KMS-11 (cell line): ENCODE data around the gene SAFB.

ENCODE experiments used
- H2AFZ ChIP-seq: fragments of 200-600 bp; sonication (generic); 2 replicates; pipeline ENCODE4 v1.6.1; 2016; ENCODE audit warnings: antibody characterized with exemption, mixed run types, low read depth
- H3K27ac ChIP-seq: fragments of 200-600 bp; sonication (generic); 2 replicates; pipeline ENCODE4 v1.6.1; 2016; ENCODE audit warnings: mild to moderate bottlenecking, mixed run types
- H3K27me3 ChIP-seq: fragments of 200-600 bp; sonication (generic); 2 replicates; pipeline ENCODE4 v1.6.1; 2017; ENCODE audit warnings: mild to moderate bottlenecking, low read depth, mixed run types, moderate library complexity; ENCODE audit not compliant: insufficient read depth
- H3K36me3 ChIP-seq: fragments of 200-600 bp; sonication (generic); 2 replicates; pipeline ENCODE4 v1.6.1; 2017; ENCODE audit warnings: mild to moderate bottlenecking, mixed run types; ENCODE audit not compliant: insufficient read depth
- H3K4me1 ChIP-seq: fragments of 200-600 bp; sonication (generic); 2 replicates; pipeline ENCODE4 v1.6.1; 2016; ENCODE audit warnings: mild to moderate bottlenecking, low read depth, mixed run types; ENCODE audit not compliant: poor library complexity, severe bottlenecking
- H3K4me2 ChIP-seq: fragments of 200-600 bp; sonication (generic); 2 replicates; pipeline ENCODE4 v1.7.0; 2016; ENCODE audit warnings: mild to moderate bottlenecking, mixed run types
- H3K4me3 ChIP-seq: fragments of 200-600 bp; sonication (generic); IDR thresholded peaks from 2 replicates; pipeline ENCODE4 v1.6.1; 2017; ENCODE audit warnings: low read depth, low read length, mixed read lengths; ENCODE audit not compliant: insufficient read depth
- H3K79me2 ChIP-seq: fragments of 200-600 bp; sonication (generic); 2 replicates; pipeline ENCODE4 v1.6.1; 2016; ENCODE audit warnings: low read depth, mixed run types; ENCODE audit not compliant: insufficient read depth
- H3K9ac ChIP-seq: fragments of 200-600 bp; sonication (generic); 2 replicates; pipeline ENCODE4 v1.6.1; 2016; ENCODE audit warnings: mild to moderate bottlenecking, mixed run types
- H4K20me1 ChIP-seq: fragments of 200-600 bp; sonication (generic); 2 replicates; pipeline ENCODE4 v1.6.1; 2016; ENCODE audit warnings: mild to moderate bottlenecking, mixed run types; ENCODE audit not compliant: insufficient read depth
- CTCF ChIP-seq: fragments of 200-600 bp; sonication (generic); conservative IDR thresholded peaks from 2 replicates; pipeline ENCODE4 v1.6.1; 2017; ENCODE audit warnings: low read depth, mild to moderate bottlenecking, antibody characterized with exemption, low read length, moderate library complexity, mixed read lengths

Gene SAFB

GRCh38 chr19:5671600-5671999, 48.7 kb downstream of the SAFB start:
- no peak overlapping the region for H3K9ac ChIP-seq
- no peak overlapping the region for H2AFZ ChIP-seq
- H3K4me3 ChIP-seq = no peak overlapping the region
- H3K27me3 ChIP-seq = no peaks in the 10 kb centered on the region
- H3K4me2 ChIP-seq = no peak overlapping the region
- H3K36me3 ChIP-seq = no peaks in the 10 kb centered on the region
- H3K27ac ChIP-seq = no peak overlapping the region
- TF ChIP-seq CTCF = no peak
- no peaks in the 10 kb centered on the region for H3K79me2 ChIP-seq
- H4K20me1 ChIP-seq = no peaks in the 10 kb centered on the region
- H3K4me1 ChIP-seq = no peaks in the 10 kb centered on the region

GRCh38 chr19:5672708-5673459, 50.0 kb downstream of the SAFB start:
- no peak overlapping the region for H3K9ac ChIP-seq
- no peak for TF ChIP-seq CTCF
- H3K4me3 ChIP-seq = no peak overlapping the region
- H3K79me2 ChIP-seq = no peaks in the 10 kb centered on the region
- no peaks in the 10 kb centered on the region for H3K27me3 ChIP-seq
- H3K36me3 ChIP-seq = no peaks in the 10 kb centered on the region
- H2AFZ ChIP-seq = no peak overlapping the region
- H3K4me2 ChIP-seq = no peak overlapping the region
- H3K4me1 ChIP-seq = no peaks in the 10 kb centered on the region
- H3K27ac ChIP-seq = no peak overlapping the region
- H4K20me1 ChIP-seq = no peaks in the 10 kb centered on the region

- Histone ChIP-seq H3K27me3 (no peaks in the 10 kb centered on the region), H3K27ac (no peak overlapping the region)
Observed at GRCh38 chr19:5673752-5674151, 50.9 kb downstream of the SAFB start.

GRCh38 chr19:5674714-5675113, 51.8 kb downstream of the SAFB start:
- no peak overlapping the region for H2AFZ ChIP-seq
- no peaks in the 10 kb centered on the region for H4K20me1 ChIP-seq
- no peak for TF ChIP-seq CTCF
- H3K27ac ChIP-seq = no peak overlapping the region
- H3K36me3 ChIP-seq = no peaks in the 10 kb centered on the region
- no peak overlapping the region for H3K9ac ChIP-seq
- H3K79me2 ChIP-seq = no peaks in the 10 kb centered on the region
- H3K27me3 ChIP-seq = no peaks in the 10 kb centered on the region
- H3K4me3 ChIP-seq = no peak overlapping the region
- peaks cover 4% of the 10 kb centered on the region for H3K4me1 ChIP-seq
- no peak overlapping the region for H3K4me2 ChIP-seq

More at GRCh38 chr19:5673752-5674151, 50.9 kb downstream of the SAFB start:
- no peaks in the 10 kb centered on the region for H4K20me1 ChIP-seq
- no peak overlapping the region for H3K4me2 ChIP-seq
- H3K36me3 ChIP-seq = no peaks in the 10 kb centered on the region
- no peaks in the 10 kb centered on the region for H3K79me2 ChIP-seq
- H2AFZ ChIP-seq = no peak overlapping the region
- no peak overlapping the region for H3K4me3 ChIP-seq
- no peaks in the 10 kb centered on the region for H3K4me1 ChIP-seq
- H3K9ac ChIP-seq = no peak overlapping the region
- TF ChIP-seq CTCF = no peak
